IPS-18c (cell line): ENCODE measurements around the gene CYP26B1.

ENCODE experiments used
- H3K4me3 ChIP-seq: 2 replicates; pipeline ENCODE4 v1.7.0; 2013; ENCODE audit warnings: low read depth, mild to moderate bottlenecking, low read length, moderate library complexity; ENCODE audit not compliant: insufficient read depth
- H3K9me3 ChIP-seq: one replicate; pipeline ENCODE4 v1.6.1; 2013; ENCODE audit warnings: mild to moderate bottlenecking, low read length, moderate library complexity; ENCODE audit not compliant: control insufficient read depth, insufficient read depth

CYP26B1 gene

GRCh38 chr2:72126186-72127100, 21.2 kb downstream of the CYP26B1 start:
- no peak overlapping the region for H3K4me3 ChIP-seq
- no peaks in the 10 kb centered on the region for H3K9me3 ChIP-seq

GRCh38 chr2:72124376-72124775, 23.3 kb downstream of the CYP26B1 start:
- H3K4me3 ChIP-seq: no peak overlapping the region
- H3K9me3 ChIP-seq: no peaks in the 10 kb centered on the region

GRCh38 chr2:72121153-72121552, 26.5 kb downstream of the CYP26B1 start:
- H3K4me3 ChIP-seq: no peak overlapping the region
- no peaks in the 10 kb centered on the region for H3K9me3 ChIP-seq

- no peaks in the 10 kb centered on the region for H3K9me3 ChIP-seq
- no peak overlapping the region for H3K4me3 ChIP-seq
These were observed 28.7 kb downstream of the CYP26B1 start for GRCh38 chr2:72118951-72119350.

- H3K4me3 ChIP-seq: no peak overlapping the region
- no peaks in the 10 kb centered on the region for H3K9me3 ChIP-seq
These were observed 29.3 kb downstream of the CYP26B1 start for GRCh38 chr2:72118386-72118785.

GRCh38 chr2:72117718-72118117, 29.9 kb downstream of the CYP26B1 start:
- H3K9me3 ChIP-seq: no peaks in the 10 kb centered on the region
- H3K4me3 ChIP-seq: no peak overlapping the region

GRCh38 chr2:72117029-72117428, 30.6 kb downstream of the CYP26B1 start:
- H3K9me3 ChIP-seq: no peaks in the 10 kb centered on the region
- no peak overlapping the region for H3K4me3 ChIP-seq

GRCh38 chr2:72116081-72116533, 31.6 kb downstream of the CYP26B1 start:
- Histone ChIP-seq H3K4me3 (no peak overlapping the region), H3K9me3 (no peaks in the 10 kb centered on the region)

- Histone ChIP-seq H3K9me3 (no peaks in the 10 kb centered on the region), H3K4me3 (no peak overlapping the region)
These were observed 32.3 kb downstream of the CYP26B1 start for GRCh38 chr2:72115110-72116080.

- no peaks in the 10 kb centered on the region for H3K9me3 ChIP-seq
- no peak overlapping the region for H3K4me3 ChIP-seq
These were observed 33.0 kb downstream of the CYP26B1 start for GRCh38 chr2:72114693-72115051.

GRCh38 chr2:72113847-72114692, 33.6 kb downstream of the CYP26B1 start:
- H3K4me3 ChIP-seq: no peak overlapping the region
- H3K9me3 ChIP-seq: no peaks in the 10 kb centered on the region

- no peak overlapping the region for H3K4me3 ChIP-seq
These were observed 34.4 kb downstream of the CYP26B1 start for GRCh38 chr2:72112981-72113846.

GRCh38 chr2:72112401-72112800, 35.3 kb downstream of the CYP26B1 start:
- H3K9me3 ChIP-seq: no peaks in the 10 kb centered on the region

More at GRCh38 chr2:72112981-72113846, 34.4 kb downstream of the CYP26B1 start:
- H3K9me3 ChIP-seq: no peaks in the 10 kb centered on the region

GRCh38 chr2:72111061-72111460, 36.6 kb downstream of the CYP26B1 start:
- Histone ChIP-seq H3K9me3 (no peaks in the 10 kb centered on the region), H3K4me3 (no peak overlapping the region)

More at GRCh38 chr2:72112401-72112800, 35.3 kb downstream of the CYP26B1 start:
- H3K4me3 ChIP-seq: no peak overlapping the region

GRCh38 chr2:72109904-72110303, 37.8 kb downstream of the CYP26B1 start:
- Histone ChIP-seq H3K4me3 (no peak overlapping the region), H3K9me3 (no peaks in the 10 kb centered on the region)

- H3K9me3 ChIP-seq: no peaks in the 10 kb centered on the region
- no peak overlapping the region for H3K4me3 ChIP-seq
These were observed 38.4 kb downstream of the CYP26B1 start for GRCh38 chr2:72109291-72109690.
